ENCODE results near the gene CBLL2. TPM values are rescaled to one million over a fixed set of nuclear protein-coding genes. Genes with fewer than 3 reads are reported as not detected.

The CBLL2 gene
- polyA plus RNA-seq, 3 donors: not detected

- no peaks in the 10 kb centered on the region for H3K36me3 ChIP-seq (replicated peaks in 1 of 2; ENCODE audit: control insufficient read depth in 1 of 2, insufficient read depth in 2 of 2, low read length in 2 of 2)
- TF ChIP-seq CTCF (IDR thresholded peaks at IDR 0.05): no peak
- Mint-ChIP-seq H3K9me3 (peaks cover 0 to 1% (median 0%) of the 10 kb centered on the region in 7 donors), H3K36me3 (no peaks in the 10 kb centered on the region), H3K4me1 (no peaks in the 10 kb centered on the region), H3K27ac (peak overlapping the region in 1 of 7 donors; percentile 76), H3K4me3 (no peak overlapping the region), H3K27me3 (ENCODE audit: low read depth in 3 of 3) (no peaks in the 10 kb centered on the region)
- DNase-seq: no peak
- H3K4me2 ChIP-seq (replicated peaks; ENCODE audit: extremely low read depth, low read length, poor library complexity, severe bottlenecking): no peak overlapping the region
- no peaks in the 10 kb centered on the region for H3K9me3 ChIP-seq (replicated peaks in 1 of 2; ENCODE audit: control insufficient read depth in 1 of 2, insufficient read depth in 1 of 2, low read length in 2 of 2)
- H2AFZ ChIP-seq (ENCODE audit: insufficient read depth, low read depth, low read length, poor library complexity, severe bottlenecking): no peak overlapping the region
- H3K9ac ChIP-seq (ENCODE audit: insufficient read depth, low read length, poor library complexity, severe bottlenecking): no peak overlapping the region
- no peaks in the 10 kb centered on the region for H4K20me1 ChIP-seq (ENCODE audit: insufficient read depth, low read length)
- H3K27me3 ChIP-seq (ENCODE audit: control insufficient read depth in 2 of 2, insufficient read depth in 2 of 2, low read length in 2 of 2): no peaks in the 10 kb centered on the region
- no CpG with 5 or more reads among the region's 3 CpGs for WGBS (ENCODE audit: insufficient coverage)
- no peak overlapping the region for H3K4me3 ChIP-seq (replicated peaks in 1 of 3; ENCODE audit: low read depth in 2 of 3, low read length in 3 of 3)
- H3K79me2 ChIP-seq (ENCODE audit: insufficient read depth, low read length): no peaks in the 10 kb centered on the region
- intact Hi-C loops (cut with micrococcal nuclease): no loop called here
- no peak overlapping the region for H3K27ac ChIP-seq (ENCODE audit: low read depth in 1 of 2, low read length in 2 of 2)
- no peaks in the 10 kb centered on the region for H3K4me1 ChIP-seq (ENCODE audit: control insufficient read depth in 1 of 2, insufficient read depth in 2 of 2, low read length in 2 of 2)
These were observed 38.1 kb downstream of the CBLL2 start for GRCh38 chrX:22310779-22311178.

- Mint-ChIP-seq H3K27me3 (ENCODE audit: low read depth in 3 of 3) (no peaks in the 10 kb centered on the region), H3K9me3 (peaks cover 0 to 1% (median 0%) of the 10 kb centered on the region in 7 donors), H3K4me1 (no peaks in the 10 kb centered on the region), H3K36me3 (no peaks in the 10 kb centered on the region), H3K27ac (no peak overlapping the region), H3K4me3 (no peak overlapping the region)
- Histone ChIP-seq H3K27me3 (ENCODE audit: control insufficient read depth in 2 of 2, insufficient read depth in 2 of 2, low read length in 2 of 2) (no peaks in the 10 kb centered on the region), H3K36me3 (replicated peaks in 1 of 2; ENCODE audit: control insufficient read depth in 1 of 2, insufficient read depth in 2 of 2, low read length in 2 of 2) (no peaks in the 10 kb centered on the region), H4K20me1 (ENCODE audit: insufficient read depth, low read length) (no peaks in the 10 kb centered on the region), H3K4me2 (replicated peaks; ENCODE audit: extremely low read depth, low read length, poor library complexity, severe bottlenecking) (no peak overlapping the region), H3K9ac (ENCODE audit: insufficient read depth, low read length, poor library complexity, severe bottlenecking) (no peak overlapping the region), H3K9me3 (replicated peaks in 1 of 2; ENCODE audit: control insufficient read depth in 1 of 2, insufficient read depth in 1 of 2, low read length in 2 of 2) (no peaks in the 10 kb centered on the region), H3K79me2 (ENCODE audit: insufficient read depth, low read length) (no peaks in the 10 kb centered on the region), H2AFZ (ENCODE audit: insufficient read depth, low read depth, low read length, poor library complexity, severe bottlenecking) (no peak overlapping the region), H3K4me3 (replicated peaks in 1 of 3; ENCODE audit: low read depth in 2 of 3, low read length in 3 of 3) (no peak overlapping the region), H3K27ac (ENCODE audit: low read depth in 1 of 2, low read length in 2 of 2) (no peak overlapping the region), H3K4me1 (ENCODE audit: control insufficient read depth in 1 of 2, insufficient read depth in 2 of 2, low read length in 2 of 2) (no peaks in the 10 kb centered on the region)
- no CpG with 5 or more reads among the region's 3 CpGs for WGBS (ENCODE audit: insufficient coverage)
- no peak for TF ChIP-seq CTCF (IDR thresholded peaks at IDR 0.05)
- no peak for DNase-seq
- intact Hi-C loops (cut with micrococcal nuclease): no loop called here
These were observed 41.1 kb downstream of the CBLL2 start for GRCh38 chrX:22313766-22314165.

Measured in CD14-positive monocyte (primary cell).